OCI-LY1 (cell line): ENCODE data around the gene TYW1.
"Not testable (repeated sequence)": the region's sequence is repeated elsewhere in the genome, so short reads cannot be mapped to it uniquely, and the experiment has no call there.

Experiments
- H2AFZ ChIP-seq: fragments of 200-600 bp; sonication (generic), shearing (Covaris generic); 2 replicates; pipeline ENCODE4 v1.6.0; 2014; ENCODE audit warnings: antibody characterized with exemption, mild to moderate bottlenecking, low read length
- H3F3A ChIP-seq: fragments of 200-600 bp; sonication (generic), shearing (Covaris generic); 2 replicates; pipeline ENCODE4 v1.6.0; 2014; ENCODE audit warnings: mild to moderate bottlenecking, antibody characterized with exemption, low read length, moderate library complexity; ENCODE audit not compliant: insufficient read depth
- H3K27ac ChIP-seq: fragments of 200-600 bp; sonication (generic); 2 replicates; pipeline ENCODE4 v1.5.1; 2014; ENCODE audit warnings: low read length, mixed run types, mild to moderate bottlenecking, low read depth; ENCODE audit not compliant: poor library complexity, severe bottlenecking
- H3K27me3 ChIP-seq: fragments of 200-600 bp; sonication (generic); 2 replicates; pipeline ENCODE4 v1.6.0; 2014; ENCODE audit warnings: antibody characterized with exemption, mild to moderate bottlenecking, low read length, moderate library complexity; ENCODE audit not compliant: insufficient read depth
- H3K36me3 ChIP-seq: fragments of 200-600 bp; sonication (generic); 2 replicates; pipeline ENCODE4 v1.6.1; 2014; ENCODE audit warnings: mild to moderate bottlenecking, antibody characterized with exemption, low read length, moderate library complexity, mixed read lengths; ENCODE audit not compliant: insufficient read depth
- H3K4me1 ChIP-seq: fragments of 200-600 bp; sonication (generic); 2 replicates; pipeline ENCODE4 v1.5.1; 2014; ENCODE audit warnings: mild to moderate bottlenecking, low read length, moderate library complexity; ENCODE audit not compliant: insufficient read depth, severe bottlenecking
- H3K4me2 ChIP-seq: fragments of 200-600 bp; sonication (generic), shearing (Covaris generic); 2 replicates; pipeline ENCODE4 v1.6.1; 2014; ENCODE audit warnings: low read length
- H3K4me3 ChIP-seq: fragments of 200-600 bp; sonication (generic); 2 replicates; pipeline ENCODE4 v1.5.1; 2014; ENCODE audit warnings: low read length, low read depth, mild to moderate bottlenecking, mixed read lengths; ENCODE audit not compliant: poor library complexity, severe bottlenecking
- H3K79me2 ChIP-seq: fragments of 200-600 bp; shearing (Covaris generic); 2 replicates; pipeline ENCODE4 v1.6.1; 2016; ENCODE audit warnings: mixed run types, low read length, mixed read lengths; ENCODE audit not compliant: insufficient read depth
- H3K9ac ChIP-seq: fragments of 200-600 bp; sonication (generic), shearing (Covaris generic); 2 replicates; pipeline ENCODE4 v1.6.1; 2014; ENCODE audit warnings: mild to moderate bottlenecking, low read length, mixed read lengths
- H3K9me2 ChIP-seq: fragments of 200-600 bp; sonication (generic), shearing (Covaris generic); 2 replicates; pipeline ENCODE4 v1.6.1; 2014; ENCODE audit warnings: low read depth, mild to moderate bottlenecking, low read length, mixed read lengths
- H3K9me3 ChIP-seq: fragments of 200-600 bp; shearing (Covaris generic); 2 replicates; pipeline ENCODE4 v1.6.1; 2014; ENCODE audit warnings: low read length, mixed read lengths
- H4K20me1 ChIP-seq: fragments of 200-600 bp; sonication (generic), shearing (Covaris generic); 2 replicates; pipeline ENCODE4 v1.6.0; 2016; ENCODE audit warnings: mild to moderate bottlenecking, low read length; ENCODE audit not compliant: insufficient read depth
- CTCF ChIP-seq: fragments of 200-600 bp; sonication (generic), shearing (Covaris generic); IDR thresholded peaks from 2 replicates; pipeline ENCODE4 v1.5.1; 2017; ENCODE audit warnings: mild to moderate bottlenecking, antibody characterized with exemption, low read length, moderate library complexity, mixed read lengths

TYW1 gene

GRCh38 chr7:66994051-66994450 lies 2.6 kb upstream of the TYW1 start:
- Histone ChIP-seq H3K79me2 (0 out of 2 replicates have a peak, but pooled peaks cover 15% of the 10 kb centered on the region), H3K9ac (peak overlapping the region; percentile 82; the same call in 1 of the 2 replicates), H3K4me1 (peaks cover 18% of the 10 kb centered on the region), H3K36me3 (peaks cover 38% of the 10 kb centered on the region), H3K4me3 (peak overlapping the region; percentile 85), H3K4me2 (peak overlapping the region; percentile 72)
- H3K9me2 ChIP-seq, H3K27ac ChIP-seq, H3K27me3 ChIP-seq, H3F3A ChIP-seq, H2AFZ ChIP-seq, H3K9me3 ChIP-seq, H4K20me1 ChIP-seq: not testable (repeated sequence)

- 0 out of 2 replicates have a peak, but pooled peaks cover 15% of the 10 kb centered on the region for H3K79me2 ChIP-seq
- H3K9me3 ChIP-seq, H3F3A ChIP-seq, H2AFZ ChIP-seq, H4K20me1 ChIP-seq, H3K27me3 ChIP-seq, H3K9me2 ChIP-seq: not testable (repeated sequence)
- H3K4me3 ChIP-seq, result peak overlapping the region; percentile 85
- H3K9ac ChIP-seq, result peak overlapping the region; percentile 82
- H3K4me1 ChIP-seq, result peaks cover 18% of the 10 kb centered on the region
- peak overlapping the region; percentile 72 for H3K4me2 ChIP-seq
- peak overlapping the region; percentile 71 for H3K27ac ChIP-seq
- peak; percentile 58 for TF ChIP-seq CTCF
- peaks cover 38% of the 10 kb centered on the region for H3K36me3 ChIP-seq
These were observed 2.0 kb upstream of the TYW1 start for GRCh38 chr7:66994691-66995049.

GRCh38 chr7:66995050-66995776 lies 1.4 kb upstream of the TYW1 start, which contains the start of gene SBDS:
Gene SBDS, minus strand, starts transcription at chr7:66995586. Its CDS starts 169 bp downstream, at chr7:66995417.
- Histone ChIP-seq H3K4me2 (peak within 1 kb of the TSS; percentile 72), H3K79me2 (0 out of 2 replicates have a peak, but pooled peaks cover 15% of the 10 kb centered on the region), H3K27ac (peak within 1 kb of the TSS; percentile 76), H3K4me1 (peaks cover 18% of the 10 kb centered on the region), H3K36me3 (peaks cover 40% of the 10 kb centered on the region), H3K9ac (peak within 1 kb of the TSS; percentile 82), H3K4me3 (peak within 1 kb of the TSS; percentile 85)
- not testable (repeated sequence) for H4K20me1 ChIP-seq, H2AFZ ChIP-seq, H3F3A ChIP-seq, H3K9me3 ChIP-seq, H3K9me2 ChIP-seq, H3K27me3 ChIP-seq
- 0 out of 2 replicates have a peak, but pooled peaks have one; percentile 26 for TF ChIP-seq CTCF

GRCh38 chr7:67000601-67001258 lies 4.1 kb downstream of the TYW1 start:
- not testable (repeated sequence) for H3K4me2 ChIP-seq, H3K9ac ChIP-seq, H4K20me1 ChIP-seq, H3K79me2 ChIP-seq, H3F3A ChIP-seq, H3K9me3 ChIP-seq, H3K27me3 ChIP-seq, H2AFZ ChIP-seq, H3K4me1 ChIP-seq, H3K9me2 ChIP-seq, H3K4me3 ChIP-seq, H3K27ac ChIP-seq
- H3K36me3 ChIP-seq, result peaks cover 30% of the 10 kb centered on the region
- TF ChIP-seq CTCF, result peak; percentile 23; the same call in 1 of the 2 replicates

- H3K9ac ChIP-seq, H3F3A ChIP-seq, H3K27ac ChIP-seq, H3K4me1 ChIP-seq, H3K9me2 ChIP-seq, H3K4me2 ChIP-seq, H3K9me3 ChIP-seq, H3K27me3 ChIP-seq, H3K79me2 ChIP-seq, H2AFZ ChIP-seq, H3K4me3 ChIP-seq, H4K20me1 ChIP-seq: not testable (repeated sequence)
- H3K36me3 ChIP-seq, result peaks cover 60% of the 10 kb centered on the region
These were observed 7.5 kb downstream of the TYW1 start for GRCh38 chr7:67004145-67004544.
